Mammary epithelial cell (primary cell): Measurements from ENCODE around the gene POLR1B.

Experiments used
- CTCF ChIP-seq, 2 donors: IDR thresholded peaks in 1 of 2; conservative IDR thresholded peaks in 1 of 2; 2 replicates each; pipeline ENCODE4 v1.5.1; 2011 to 2012; ENCODE audit warnings: inconsistent platforms in 2 of 2, low read length in 2 of 2, mild to moderate bottlenecking in 2 of 2, control low read depth in 1 of 2, low read depth in 1 of 2; ENCODE audit not compliant: insufficient read depth in 1 of 2; ENCODE audit errors: extremely low read depth in 1 of 2
- EZH2 ChIP-seq: IDR thresholded peaks from 2 replicates; pipeline ENCODE4 v1.6.1; 2012; ENCODE audit warnings: low read length, inconsistent platforms, borderline replicate concordance

GRCh38 chr2:112603731-112604130, 61.5 kb downstream of the POLR1B start:
- TF ChIP-seq CTCF (conservative IDR thresholded peaks at IDR 0.05 in 1 of 2, IDR thresholded peaks at IDR 0.05 in 1 of 2; ENCODE audit: extremely low read depth in 1 of 2, insufficient read depth in 1 of 2, low read depth in 1 of 2, low read length in 2 of 2) (no peak), EZH2 (no peak)
